ENCODE data around the gene LRRC2. TPM values are rescaled to one million over a fixed set of nuclear protein-coding genes. Genes with fewer than 3 reads are reported as not detected.

LRRC2 gene
- total and polyA plus RNA-seq, 2 donors (not counting 3 experiments of a cell fraction or from before 2014, with no cell fraction given): 0.14 to 0.73 TPM

DNA sequence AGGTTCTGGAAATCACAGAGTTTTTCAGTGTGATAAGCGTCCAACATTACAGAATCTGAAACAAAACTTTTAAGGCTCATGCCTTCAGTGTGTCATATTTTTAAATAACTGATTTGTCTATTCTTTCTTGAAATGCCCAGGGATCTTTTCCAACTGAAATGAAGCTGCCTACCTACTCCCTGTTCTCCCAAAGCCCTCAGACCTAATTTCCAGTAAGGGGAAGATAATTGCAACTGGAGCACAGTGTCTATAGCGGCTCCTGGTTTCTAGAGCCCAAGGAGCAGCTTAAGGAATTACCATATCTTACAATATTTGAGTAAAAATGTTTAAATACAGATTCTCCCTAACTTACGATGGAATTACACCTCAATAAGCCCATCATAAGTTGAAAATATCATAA is 33.0 kb downstream of the LRRC2 start:
- BruUV-seq (replicated peaks): no TSS peak

DNA sequence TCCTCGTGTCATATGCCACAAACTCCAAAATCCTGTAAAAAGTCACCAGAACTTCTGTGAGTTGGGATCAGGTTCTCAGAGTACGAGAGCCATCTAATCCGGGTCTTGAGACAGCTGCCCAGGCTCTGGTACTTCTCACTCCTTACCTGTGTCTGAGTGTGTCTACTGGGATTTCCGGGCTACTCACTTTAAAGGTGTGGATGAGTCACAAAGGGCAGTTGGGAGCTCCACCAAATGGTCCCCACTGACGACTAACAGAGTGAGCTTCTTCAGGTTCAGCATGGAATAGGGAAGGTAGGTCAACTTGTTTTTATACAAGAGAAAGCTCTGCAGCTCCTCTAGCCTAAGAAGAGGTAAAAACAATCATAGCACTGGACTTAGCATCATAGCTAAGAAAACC is 38.9 kb downstream of the LRRC2 start:
- H3K9me1 ChIP-seq (replicated peaks; ENCODE audit: control insufficient read depth, extremely low read depth, insufficient read depth, low read length): no peaks in the 10 kb centered on the region
- no peaks in the 10 kb centered on the region for H4K20me1 ChIP-seq (replicated peaks; ENCODE audit: control insufficient read depth, extremely low read depth, insufficient read depth, low read length)
- no peaks in the 10 kb centered on the region for H3K9me3 ChIP-seq (replicated peaks; ENCODE audit: control insufficient read depth, insufficient read depth, low read length)
- no peak overlapping the region for H3K27ac ChIP-seq (ENCODE audit: insufficient read depth, low read depth, low read length)
- H3K27me3 ChIP-seq (ENCODE audit: control insufficient read depth in 2 of 2, insufficient read depth in 2 of 2, low read length in 2 of 2): peaks cover 0 to 4% of the 10 kb centered on the region in 2 experiments
- no TSS peak for BruUV-seq (replicated peaks)
- dilution Hi-C loops (cut with MboI; ENCODE audit: extremely low pct_ligation_motif_present, low sequenced_read_pairs): no loop called here
- no peaks in the 10 kb centered on the region for H3K79me2 ChIP-seq (ENCODE audit: control insufficient read depth, insufficient read depth, low read length)
- FAIRE-seq (no peak), DNase-seq (ENCODE audit: low read depth, low spot score) (no peak)
- H3K4me1 ChIP-seq (ENCODE audit: control insufficient read depth, extremely low read depth, insufficient read depth, low read length): no peaks in the 10 kb centered on the region
- POLR2A ChIA-PET: no interaction called here
- H3K36me3 ChIP-seq (ENCODE audit: control insufficient read depth in 2 of 2, extremely low read depth in 1 of 2, insufficient read depth in 2 of 2, low read length in 2 of 2): no peaks in the 10 kb centered on the region
- no peak for TF ChIP-seq MAX (IDR thresholded peaks at IDR 0.05; ENCODE audit: insufficient read depth, insufficient read length)
- no peak for TF ChIP-seq JUN (IDR thresholded peaks at IDR 0.05; ENCODE audit: borderline replicate concordance, insufficient read depth, insufficient read length, low read depth)
- TF ChIP-seq EZH2 (IDR thresholded peaks at IDR 0.05; ENCODE audit: borderline replicate concordance, low read depth, low read length, severe bottlenecking): no peak
- no peak for TF ChIP-seq POLR2AphosphoS5 (IDR thresholded peaks at IDR 0.05; ENCODE audit: insufficient read depth, low read depth, low read length)
- no peak for TF ChIP-seq CTCF (IDR thresholded peaks at IDR 0.05; ENCODE audit: extremely low read depth in 1 of 2, insufficient read depth in 1 of 2, low read depth in 1 of 2, low read length in 2 of 2)
- no peak for TF ChIP-seq FOS (IDR thresholded peaks at IDR 0.05; ENCODE audit: borderline replicate concordance, insufficient read depth, low read length)
- no peak for TF ChIP-seq GATA2 (IDR thresholded peaks at IDR 0.05; ENCODE audit: insufficient read depth, insufficient read length, low read depth, low read length)
- no peak for TF ChIP-seq POLR2A (IDR thresholded peaks at IDR 0.05; ENCODE audit: low read depth, low read length)
- TF ChIP-seq MYC (IDR thresholded peaks at IDR 0.05; ENCODE audit: low read depth, low read length): no peak
- H2AFZ ChIP-seq (ENCODE audit: low read depth, low read length): no peak overlapping the region
- intact Hi-C loops (cut with micrococcal nuclease): no loop called here
- no peak overlapping the region for H3K9ac ChIP-seq (replicated peaks; ENCODE audit: extremely low read depth, insufficient read depth, low read length)
- no peak overlapping the region for H3K4me3 ChIP-seq (replicated peaks in 1 of 3; ENCODE audit: insufficient read depth in 1 of 3, low read depth in 1 of 3, low read length in 3 of 3)
- CTCF ChIA-PET: interaction anchor here (1.4 kb wide), 1 partner anchor 38 kb away, joined by 5 read pairs; no protein-coding TSS in a partner anchor
- no peak overlapping the region for H3K4me2 ChIP-seq (ENCODE audit: insufficient read depth, low read length)

More for the DNA sequence above, 33.0 kb downstream of the LRRC2 start:
- TF ChIP-seq POLR2A (IDR thresholded peaks at IDR 0.05; ENCODE audit: low read depth, low read length): no peak
- H3K27ac ChIP-seq (ENCODE audit: insufficient read depth, low read depth, low read length): no peak overlapping the region
- H3K9ac ChIP-seq (replicated peaks; ENCODE audit: extremely low read depth, insufficient read depth, low read length): no peak overlapping the region
- FAIRE-seq: no peak
- intact Hi-C loops (cut with micrococcal nuclease): no loop called here
- H3K27me3 ChIP-seq (ENCODE audit: control insufficient read depth in 2 of 2, insufficient read depth in 2 of 2, low read length in 2 of 2): peaks cover 0 to 7% of the 10 kb centered on the region in 2 experiments
- H2AFZ ChIP-seq (ENCODE audit: low read depth, low read length): no peak overlapping the region
- no peaks in the 10 kb centered on the region for H3K9me3 ChIP-seq (replicated peaks; ENCODE audit: control insufficient read depth, insufficient read depth, low read length)
- no peaks in the 10 kb centered on the region for H3K9me1 ChIP-seq (replicated peaks; ENCODE audit: control insufficient read depth, extremely low read depth, insufficient read depth, low read length)
- no peaks in the 10 kb centered on the region for H4K20me1 ChIP-seq (replicated peaks; ENCODE audit: control insufficient read depth, extremely low read depth, insufficient read depth, low read length)
- no peak for DNase-seq (ENCODE audit: low read depth, low spot score)
- no peaks in the 10 kb centered on the region for H3K79me2 ChIP-seq (ENCODE audit: control insufficient read depth, insufficient read depth, low read length)
- dilution Hi-C loops (cut with MboI; ENCODE audit: extremely low pct_ligation_motif_present, low sequenced_read_pairs): no loop called here
- no peaks in the 10 kb centered on the region for H3K36me3 ChIP-seq (ENCODE audit: control insufficient read depth in 2 of 2, extremely low read depth in 1 of 2, insufficient read depth in 2 of 2, low read length in 2 of 2)
- H3K4me3 ChIP-seq (replicated peaks in 1 of 3; ENCODE audit: insufficient read depth in 1 of 3, low read depth in 1 of 3, low read length in 3 of 3): no peak overlapping the region
- ChIA-PET POLR2A (no interaction called here), CTCF (interaction anchor here (1.5 kb wide), 1 partner anchor 44 kb away, joined by 8 read pairs; no protein-coding TSS in a partner anchor)
- no peaks in the 10 kb centered on the region for H3K4me1 ChIP-seq (ENCODE audit: control insufficient read depth, extremely low read depth, insufficient read depth, low read length)
- H3K4me2 ChIP-seq (ENCODE audit: insufficient read depth, low read length): no peak overlapping the region
